Stimulated activated CD4-positive, alpha-beta T cell treated with anti-CD3 and anti-CD28 coated beads, Interleukin-4, amount 100 ng/mL, for 24 hours (primary cell): ENCODE data around the gene ELP4.

Experiments
- DNase-seq: peaks from one replicate; pipeline ENCODE4 v3.0.0-alpha.2; 2020

ELP4 gene

DNA sequence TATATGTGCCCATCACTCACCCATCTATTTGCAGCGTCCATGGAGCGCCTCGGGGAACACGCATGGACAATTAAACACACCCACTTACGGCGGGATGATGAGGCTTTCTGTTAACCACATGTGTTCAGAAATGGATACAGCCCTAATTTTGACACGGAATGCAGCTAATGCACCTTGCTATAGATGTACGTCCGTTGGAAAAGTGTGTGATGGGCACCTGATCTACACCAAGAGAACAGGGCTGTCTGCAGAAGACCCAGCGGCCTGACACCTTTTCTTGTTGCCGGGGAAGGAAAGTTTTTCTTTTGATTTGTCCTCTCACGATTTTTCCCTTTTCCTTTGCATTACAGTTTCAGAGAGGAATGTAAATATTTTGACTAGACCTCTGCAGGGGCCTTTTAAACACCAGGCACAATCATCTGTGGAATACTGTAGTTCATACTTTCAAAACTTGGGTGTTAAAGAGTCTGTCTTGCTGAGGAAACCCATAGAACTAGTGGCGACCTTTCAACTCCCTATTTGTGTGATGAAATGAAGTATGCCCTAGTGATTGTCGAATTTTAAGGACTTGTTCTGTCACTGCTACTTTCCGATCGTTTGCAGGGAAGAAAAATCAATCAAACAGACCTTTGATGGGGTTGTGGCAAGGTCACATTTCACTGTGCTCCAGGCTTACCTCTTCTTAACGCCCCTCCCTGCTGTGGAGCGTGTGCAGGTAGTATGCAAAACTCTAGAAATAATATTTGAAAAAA is 318.1 kb downstream of the ELP4 start:
- no peak for DNase-seq

DNA sequence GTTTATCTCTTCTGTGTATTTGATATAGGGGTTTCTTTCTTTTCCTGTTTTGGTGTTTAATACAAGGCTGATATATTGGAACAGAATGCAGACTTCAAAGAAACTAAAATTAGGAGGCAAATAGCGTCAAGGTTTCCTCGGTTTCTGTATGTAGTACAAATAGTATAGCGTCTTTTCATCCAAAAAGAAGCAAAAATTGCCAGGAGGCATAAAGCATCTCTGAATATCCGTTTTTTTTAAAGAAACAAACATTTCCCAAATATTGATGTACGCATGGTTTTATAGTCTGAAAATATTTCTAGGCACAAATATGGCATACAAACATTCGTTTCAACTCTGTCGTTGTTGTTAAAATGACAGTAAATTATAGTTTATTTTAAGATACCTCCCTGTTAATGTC is 318.6 kb downstream of the ELP4 start:
- DNase-seq = no peak

DNA sequence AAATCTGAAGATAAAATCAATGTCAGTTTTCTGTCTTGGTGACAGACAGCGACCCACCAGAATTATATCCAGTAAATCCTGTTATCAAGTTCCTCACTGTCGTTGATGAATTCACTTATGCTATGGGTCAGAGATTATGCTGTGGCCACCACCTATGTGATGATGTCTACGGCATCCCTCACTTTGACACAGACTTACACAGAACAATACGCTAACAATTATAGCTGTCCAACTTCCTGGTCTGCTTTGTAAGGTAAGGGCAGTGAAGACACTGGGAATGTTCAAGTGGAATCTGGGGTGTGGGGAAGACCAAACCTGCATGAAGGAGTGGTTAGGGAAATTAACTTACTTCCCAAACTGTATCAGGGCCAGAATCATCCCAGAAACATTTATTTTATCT is 320.8 kb downstream of the ELP4 start:
- DNase-seq = no peak

DNA sequence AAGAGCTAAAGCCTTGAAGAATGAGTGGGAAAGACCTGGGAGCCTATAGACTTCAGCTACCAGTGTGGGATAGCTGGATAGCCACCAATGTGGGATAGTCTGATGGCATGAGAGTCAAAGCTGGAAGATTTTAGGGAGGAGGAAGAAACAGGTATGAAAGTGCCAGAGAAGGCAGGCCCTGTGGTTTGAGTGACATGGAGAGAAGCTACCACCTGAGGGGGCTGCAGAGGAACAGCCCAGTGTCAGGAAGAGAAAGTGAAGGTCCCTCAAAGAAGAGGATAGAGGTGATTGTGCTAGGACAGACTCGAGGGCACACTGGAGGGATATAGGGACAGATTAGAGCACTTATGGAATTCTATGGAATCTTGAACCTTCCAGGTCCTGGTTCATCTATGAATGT is 324.7 kb downstream of the ELP4 start:
- no peak for DNase-seq
